ENCODE measurements around the gene SAFB2. TPM values are rescaled to one million over a fixed set of nuclear protein-coding genes. Genes with fewer than 3 reads are reported as not detected.

The SAFB2 gene
- total RNA-seq, 1 donor: 38.0 TPM

GRCh38 chr19:5600797-5601196, 21.8 kb downstream of the SAFB2 start:
- Histone ChIP-seq H3K4me3 (ENCODE audit: insufficient read depth, low read length) (no peak overlapping the region), H3K79me2 (ENCODE audit: insufficient read depth, low read length) (peaks cover 9% of the 10 kb centered on the region), H3K4me1 (ENCODE audit: insufficient read depth, low read length) (no peaks in the 10 kb centered on the region), H3K9me3 (ENCODE audit: low read depth, low read length) (no peaks in the 10 kb centered on the region), H2AFZ (ENCODE audit: low read length) (no peak overlapping the region), H3K27ac (ENCODE audit: low read depth, low read length) (no peak overlapping the region), H3K36me3 (ENCODE audit: insufficient read depth, low read length) (peaks cover 74% of the 10 kb centered on the region), H4K20me1 (ENCODE audit: insufficient read depth, low read length) (peaks cover 15% of the 10 kb centered on the region), H3K27me3 (ENCODE audit: insufficient read depth, low read length) (no peaks in the 10 kb centered on the region), H3K4me2 (ENCODE audit: insufficient read depth, low read length) (no peak overlapping the region)
- DNase-seq (ENCODE audit: insufficient read length, low spot score, missing footprints): no peak
- no peak for TF ChIP-seq CTCF (IDR thresholded peaks at IDR 0.05; ENCODE audit: extremely low read depth, low read depth, low read length)

GRCh38 chr19:5595745-5596144, 26.8 kb downstream of the SAFB2 start:
- Histone ChIP-seq H3K27ac (ENCODE audit: low read depth, low read length) (no peak overlapping the region), H3K27me3 (ENCODE audit: insufficient read depth, low read length) (no peaks in the 10 kb centered on the region), H3K9me3 (ENCODE audit: low read depth, low read length) (no peaks in the 10 kb centered on the region), H4K20me1 (ENCODE audit: insufficient read depth, low read length) (peaks cover 11% of the 10 kb centered on the region), H2AFZ (ENCODE audit: low read length) (no peak overlapping the region), H3K79me2 (ENCODE audit: insufficient read depth, low read length) (no peaks in the 10 kb centered on the region), H3K36me3 (ENCODE audit: insufficient read depth, low read length) (peaks cover 85% of the 10 kb centered on the region), H3K4me1 (ENCODE audit: insufficient read depth, low read length) (no peaks in the 10 kb centered on the region), H3K4me2 (ENCODE audit: insufficient read depth, low read length) (no peak overlapping the region), H3K4me3 (ENCODE audit: insufficient read depth, low read length) (no peak overlapping the region)
- TF ChIP-seq CTCF (IDR thresholded peaks at IDR 0.05; ENCODE audit: extremely low read depth, low read depth, low read length): no peak
- no peak for DNase-seq (ENCODE audit: insufficient read length, low spot score, missing footprints)

GRCh38 chr19:5595129-5595528, 27.4 kb downstream of the SAFB2 start:
- H3K9me3 ChIP-seq (ENCODE audit: low read depth, low read length): no peaks in the 10 kb centered on the region
- H3K4me1 ChIP-seq (ENCODE audit: insufficient read depth, low read length): no peaks in the 10 kb centered on the region
- H4K20me1 ChIP-seq (ENCODE audit: insufficient read depth, low read length): peaks cover 11% of the 10 kb centered on the region
- no peaks in the 10 kb centered on the region for H3K79me2 ChIP-seq (ENCODE audit: insufficient read depth, low read length)
- peak; percentile 76 for DNase-seq (ENCODE audit: insufficient read length, low spot score, missing footprints)
- H3K27ac ChIP-seq (ENCODE audit: low read depth, low read length): no peak overlapping the region
- H3K4me3 ChIP-seq (ENCODE audit: insufficient read depth, low read length): no peak overlapping the region
- H3K27me3 ChIP-seq (ENCODE audit: insufficient read depth, low read length): no peaks in the 10 kb centered on the region
- TF ChIP-seq CTCF (IDR thresholded peaks at IDR 0.05; ENCODE audit: extremely low read depth, low read depth, low read length): no peak
- no peak overlapping the region for H3K4me2 ChIP-seq (ENCODE audit: insufficient read depth, low read length)
- peaks cover 84% of the 10 kb centered on the region for H3K36me3 ChIP-seq (ENCODE audit: insufficient read depth, low read length)
- H2AFZ ChIP-seq (ENCODE audit: low read length): no peak overlapping the region

- Histone ChIP-seq H3K27me3 (ENCODE audit: insufficient read depth, low read length) (no peaks in the 10 kb centered on the region), H3K4me2 (ENCODE audit: insufficient read depth, low read length) (no peak overlapping the region), H3K79me2 (ENCODE audit: insufficient read depth, low read length) (no peaks in the 10 kb centered on the region), H4K20me1 (ENCODE audit: insufficient read depth, low read length) (peaks cover 11% of the 10 kb centered on the region), H2AFZ (ENCODE audit: low read length) (no peak overlapping the region), H3K36me3 (ENCODE audit: insufficient read depth, low read length) (peaks cover 84% of the 10 kb centered on the region), H3K4me1 (ENCODE audit: insufficient read depth, low read length) (no peaks in the 10 kb centered on the region), H3K9me3 (ENCODE audit: low read depth, low read length) (no peaks in the 10 kb centered on the region), H3K27ac (ENCODE audit: low read depth, low read length) (no peak overlapping the region), H3K4me3 (ENCODE audit: insufficient read depth, low read length) (no peak overlapping the region)
- peak; percentile 22 for DNase-seq (ENCODE audit: insufficient read length, low spot score, missing footprints)
- no peak for TF ChIP-seq CTCF (IDR thresholded peaks at IDR 0.05; ENCODE audit: extremely low read depth, low read depth, low read length)
These were observed 28.0 kb downstream of the SAFB2 start for GRCh38 chr19:5594521-5594950.
